ENCODE data around the gene DMRT1.

DNA sequence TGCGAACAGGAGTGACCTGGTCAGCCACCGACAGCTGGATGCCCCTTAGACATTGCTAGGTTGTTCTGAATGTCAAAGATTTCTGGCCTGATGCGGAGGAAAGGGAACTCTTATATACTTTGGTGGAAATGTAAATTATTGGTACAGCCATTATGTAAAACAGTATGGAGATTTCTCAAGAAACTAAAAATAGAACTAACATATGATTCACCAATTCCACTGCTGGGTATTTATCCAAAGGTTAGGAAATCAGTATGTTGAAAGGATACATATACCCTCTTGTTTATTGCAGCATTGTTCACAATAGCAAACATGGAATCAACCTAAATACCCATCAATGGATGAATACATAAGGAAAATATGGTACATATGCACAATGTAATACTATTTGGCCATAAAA lies 166.7 kb downstream of the DMRT1 start:
- TF ChIP-seq EZH2 (IDR thresholded peaks at IDR 0.05; ENCODE audit: borderline replicate concordance, low read depth, low read length, poor library complexity, severe bottlenecking), result no peak
- TF ChIP-seq, protein P1, sequence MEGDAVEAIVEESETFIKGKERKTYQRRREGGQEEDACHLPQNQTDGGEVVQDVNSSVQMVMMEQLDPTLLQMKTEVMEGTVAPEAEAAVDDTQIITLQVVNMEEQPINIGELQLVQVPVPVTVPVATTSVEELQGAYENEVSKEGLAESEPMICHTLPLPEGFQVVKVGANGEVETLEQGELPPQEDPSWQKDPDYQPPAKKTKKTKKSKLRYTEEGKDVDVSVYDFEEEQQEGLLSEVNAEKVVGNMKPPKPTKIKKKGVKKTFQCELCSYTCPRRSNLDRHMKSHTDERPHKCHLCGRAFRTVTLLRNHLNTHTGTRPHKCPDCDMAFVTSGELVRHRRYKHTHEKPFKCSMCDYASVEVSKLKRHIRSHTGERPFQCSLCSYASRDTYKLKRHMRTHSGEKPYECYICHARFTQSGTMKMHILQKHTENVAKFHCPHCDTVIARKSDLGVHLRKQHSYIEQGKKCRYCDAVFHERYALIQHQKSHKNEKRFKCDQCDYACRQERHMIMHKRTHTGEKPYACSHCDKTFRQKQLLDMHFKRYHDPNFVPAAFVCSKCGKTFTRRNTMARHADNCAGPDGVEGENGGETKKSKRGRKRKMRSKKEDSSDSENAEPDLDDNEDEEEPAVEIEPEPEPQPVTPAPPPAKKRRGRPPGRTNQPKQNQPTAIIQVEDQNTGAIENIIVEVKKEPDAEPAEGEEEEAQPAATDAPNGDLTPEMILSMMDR (conservative IDR thresholded peaks at IDR 0.05; ENCODE audit: low read depth, low read length), result no peak

All from A673 (cell line).